HepG2 (cell line): ENCODE measurements around the gene TBC1D16. TPM values are rescaled to one million over a fixed set of nuclear protein-coding genes. Genes with fewer than 3 reads are reported as not detected.

Source experiments
- CAMTA2 ChIP-seq: sonication (generic); formaldehyde crosslinking; IDR thresholded peaks from 2 replicates; pipeline ENCODE4 v1.4.0; 2020; ENCODE audit warnings: mild to moderate bottlenecking, missing genetic modification reagents, borderline replicate concordance
- CHD2 ChIP-seq: IDR thresholded peaks from 2 replicates; pipeline ENCODE4 v1.6.1; 2011; ENCODE audit warnings: low read depth, low read length, improper control_type of control experiment
- GPN1 ChIP-seq: sonication (generic); formaldehyde crosslinking; IDR thresholded peaks from 2 replicates; pipeline ENCODE4 v1.5.1; 2020; ENCODE audit warnings: missing genetic modification reagents, borderline replicate concordance
- HDAC1 ChIP-seq: sonication (generic); formaldehyde crosslinking; IDR thresholded peaks from 2 replicates; pipeline ENCODE4 v1.5.1; 2020; ENCODE audit warnings: mild to moderate bottlenecking, missing genetic modification reagents
- HHEX ChIP-seq: IDR thresholded peaks from 2 replicates; pipeline ENCODE4 v1.6.1; 2016; ENCODE audit warnings: control low read depth
- LCORL ChIP-seq, 2 experiments: fragments of 450-650 bp in 1 of 2; sonication (generic) in 1 of 2; formaldehyde crosslinking in 1 of 2; IDR thresholded peaks; 2 replicates each; pipeline versions ENCODE4 v1.5.0 to v1.6.1; 2017 to 2020; ENCODE audit warnings: antibody characterized with exemption in 1 of 2, missing genetic modification reagents in 1 of 2
- MBNL3 ChIP-seq: fragments of 250-450 bp; sonication (Bioruptor Pico); conservative IDR thresholded peaks from 2 replicates; pipeline ENCODE4 v1.8.0; 2022; ENCODE audit warnings: mild to moderate bottlenecking, inconsistent platforms
- NR2F1 ChIP-seq, 2 experiments: fragments of 450-650 bp in 1 of 2; formaldehyde crosslinking in 1 of 2; IDR thresholded peaks; 2 replicates each; pipeline versions ENCODE4 v1.5.0 to v1.6.1; 2016 to 2020; ENCODE audit warnings: mild to moderate bottlenecking in 1 of 2, missing compliant biosample characterization in 1 of 2, missing genetic modification reagents in 1 of 2, moderate library complexity in 1 of 2
- PITX1 ChIP-seq: sonication (generic); formaldehyde crosslinking; IDR thresholded peaks from 2 replicates; pipeline ENCODE4 v1.5.1; 2020; ENCODE audit warnings: mild to moderate bottlenecking, missing genetic modification reagents
- RXRA ChIP-seq: sonication (generic); formaldehyde crosslinking; IDR thresholded peaks from 2 replicates; pipeline ENCODE4 v1.5.1; 2020; ENCODE audit warnings: missing genetic modification reagents
- SAFB2 ChIP-seq: sonication (generic); formaldehyde crosslinking; IDR thresholded peaks from 2 replicates; pipeline ENCODE4 v1.5.1; 2020; ENCODE audit warnings: missing genetic modification reagents, low read depth, mild to moderate bottlenecking, borderline replicate concordance
- SP4 ChIP-seq: sonication (generic); formaldehyde crosslinking; IDR thresholded peaks from 2 replicates; pipeline ENCODE4 v1.8.1; 2023; ENCODE audit warnings: mild to moderate bottlenecking, missing genetic modification reagents
- SUZ12 ChIP-seq: fragments of 150-350 bp; IDR thresholded peaks from 2 replicates; pipeline ENCODE4 v1.6.1; 2014; ENCODE audit warnings: low read depth, low read length
- ZNF296 ChIP-seq: sonication (generic); formaldehyde crosslinking; conservative IDR thresholded peaks from 2 replicates; pipeline ENCODE4 v1.5.0; 2020; ENCODE audit warnings: mild to moderate bottlenecking, missing genetic modification reagents
- ZNF335 ChIP-seq: sonication (generic); formaldehyde crosslinking; IDR thresholded peaks from 2 replicates; pipeline ENCODE4 v1.4.0; 2020; ENCODE audit warnings: missing genetic modification reagents
- ZNF772 ChIP-seq: sonication (generic); formaldehyde crosslinking; IDR thresholded peaks from 2 replicates; pipeline ENCODE4 v1.5.0; 2020; ENCODE audit warnings: mild to moderate bottlenecking, missing genetic modification reagents
- polyA plus RNA-seq, 8 experiments: library from polyadenylated mRNA; depleted of rRNA in 3 of 8; stranded (reverse) in 7 of 8; unstranded in 1 of 8; fragments of >200 nt; fragmentation: Illumina TruSeq in 4 of 8; extraction: Trizol in 4 of 8; gene quantifications; 2 replicates each; pipeline versions ENCODE4 v1.2.1 to v1.2.3, GENCODE V29; 2011 to 2016; ENCODE audit warnings: low read depth in 4 of 8, missing spikeins in 1 of 8, mixed read lengths in 1 of 8; ENCODE audit not compliant: insufficient read depth in 1 of 8
- total RNA-seq, 5 experiments: library from RNA; depleted of rRNA; stranded (reverse); fragments of >200 nt; fragmentation: Illumina TruSeq; extraction: Trizol; gene quantifications; 2 replicates each; pipeline ENCODE4 v1.2.3, GENCODE V29; 2016; ENCODE audit warnings: low read depth in 1 of 5
- TF ChIP-seq, protein P1 (sequence below): sonication (generic); formaldehyde crosslinking; IDR thresholded peaks from 2 replicates; pipeline ENCODE4 v1.4.0; 2020; ENCODE audit warnings: missing genetic modification reagents, mild to moderate bottlenecking, borderline replicate concordance
- TF ChIP-seq, protein P2 (sequence below): IDR thresholded peaks from 2 replicates; pipeline ENCODE4 v1.6.1; 2016; ENCODE audit warnings: low read depth, control low read depth
- TF ChIP-seq, protein P3 (sequence below): IDR thresholded peaks from 2 replicates; pipeline ENCODE4 v1.6.1; 2016; ENCODE audit warnings: missing compliant biosample characterization, missing genetic modification reagents, borderline replicate concordance

TBC1D16 gene
- total and polyA plus RNA-seq, 2 of the 13 experiments (the other 11 are each of a cell fraction or from before 2014, with no cell fraction given) = 14.9 to 24.9 TPM

DNA sequence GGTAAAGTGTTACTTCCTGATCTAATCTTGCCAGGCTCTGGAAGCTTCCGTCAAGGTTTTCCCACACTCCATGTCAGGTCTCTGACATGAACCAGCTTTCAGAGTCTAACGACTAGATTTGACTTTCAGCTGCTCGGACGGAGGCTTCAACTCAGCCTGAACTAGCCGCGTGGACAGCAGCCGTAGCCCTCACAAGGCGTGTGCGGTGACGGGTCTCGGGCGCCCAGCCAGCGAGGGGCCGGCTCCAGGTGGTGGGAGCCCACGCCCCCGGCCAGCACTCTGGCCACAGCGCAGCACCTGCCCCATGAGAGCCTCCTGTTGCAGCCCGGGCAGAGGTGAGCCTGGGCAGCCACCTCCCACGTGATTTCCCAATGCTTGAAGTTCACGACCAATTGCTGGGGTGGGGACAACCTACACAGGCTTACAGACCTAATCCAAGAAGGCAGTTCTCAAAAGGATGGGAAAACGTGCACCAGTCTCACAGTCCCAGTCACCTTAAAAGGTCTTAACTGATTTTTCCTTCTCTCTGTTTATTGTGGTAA is 45.5 kb downstream of the TBC1D16 start (continued):
- TF ChIP-seq, protein P1, sequence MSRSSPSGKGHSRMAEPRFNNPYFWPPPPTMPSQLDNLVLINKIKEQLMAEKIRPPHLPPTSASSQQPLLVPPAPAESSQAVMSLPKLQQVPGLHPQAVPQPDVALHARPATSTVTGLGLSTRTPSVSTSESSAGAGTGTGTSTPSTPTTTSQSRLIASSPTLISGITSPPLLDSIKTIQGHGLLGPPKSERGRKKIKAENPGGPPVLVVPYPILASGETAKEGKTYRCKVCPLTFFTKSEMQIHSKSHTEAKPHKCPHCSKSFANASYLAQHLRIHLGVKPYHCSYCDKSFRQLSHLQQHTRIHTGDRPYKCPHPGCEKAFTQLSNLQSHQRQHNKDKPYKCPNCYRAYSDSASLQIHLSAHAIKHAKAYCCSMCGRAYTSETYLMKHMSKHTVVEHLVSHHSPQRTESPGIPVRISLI (CRISPR knock-in tag) = no peak
- TF ChIP-seq CHD2 = no peak
- TF ChIP-seq NR2F1 (CRISPR knock-in tag; IDR thresholded peaks at IDR 0.05) = no peak
- no peak for TF ChIP-seq ZNF772 (CRISPR knock-in tag)
- TF ChIP-seq SP4 (CRISPR knock-in tag) = peak; percentile 70; the same call in 1 of the 2 replicates
- TF ChIP-seq, protein P2, sequence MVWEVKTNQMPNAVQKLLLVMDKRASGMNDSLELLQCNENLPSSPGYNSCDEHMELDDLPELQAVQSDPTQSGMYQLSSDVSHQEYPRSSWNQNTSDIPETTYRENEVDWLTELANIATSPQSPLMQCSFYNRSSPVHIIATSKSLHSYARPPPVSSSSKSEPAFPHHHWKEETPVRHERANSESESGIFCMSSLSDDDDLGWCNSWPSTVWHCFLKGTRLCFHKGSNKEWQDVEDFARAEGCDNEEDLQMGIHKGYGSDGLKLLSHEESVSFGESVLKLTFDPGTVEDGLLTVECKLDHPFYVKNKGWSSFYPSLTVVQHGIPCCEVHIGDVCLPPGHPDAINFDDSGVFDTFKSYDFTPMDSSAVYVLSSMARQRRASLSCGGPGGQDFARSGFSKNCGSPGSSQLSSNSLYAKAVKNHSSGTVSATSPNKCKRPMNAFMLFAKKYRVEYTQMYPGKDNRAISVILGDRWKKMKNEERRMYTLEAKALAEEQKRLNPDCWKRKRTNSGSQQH (CRISPR knock-in tag) = peak; percentile 76; the same call in 1 of the 2 replicates
- TF ChIP-seq SAFB2 (CRISPR knock-in tag) = no peak
- no peak for TF ChIP-seq SUZ12
- no peak for TF ChIP-seq LCORL (IDR thresholded peaks at IDR 0.05)
- peak; percentile 94 for TF ChIP-seq LCORL (CRISPR knock-in tag; IDR thresholded peaks at IDR 0.05)
- peak; percentile 53; the same call in 1 of the 2 replicates for TF ChIP-seq HHEX (CRISPR knock-in tag)
- TF ChIP-seq MBNL3 (CRISPR knock-in tag) = no peak
- TF ChIP-seq HDAC1 (CRISPR knock-in tag) = peak; percentile 68; the same call in 1 of the 2 replicates
- TF ChIP-seq GPN1 (CRISPR knock-in tag) = no peak
- peak; percentile 87 for TF ChIP-seq RXRA
- TF ChIP-seq PITX1 (CRISPR knock-in tag) = no peak; the same call in 1 of the 2 replicates
- 0 out of 2 replicates have a peak, but pooled peaks have one; percentile 68 for TF ChIP-seq ZNF335
- no peak for TF ChIP-seq CAMTA2 (CRISPR knock-in tag)
- TF ChIP-seq, protein P3, sequence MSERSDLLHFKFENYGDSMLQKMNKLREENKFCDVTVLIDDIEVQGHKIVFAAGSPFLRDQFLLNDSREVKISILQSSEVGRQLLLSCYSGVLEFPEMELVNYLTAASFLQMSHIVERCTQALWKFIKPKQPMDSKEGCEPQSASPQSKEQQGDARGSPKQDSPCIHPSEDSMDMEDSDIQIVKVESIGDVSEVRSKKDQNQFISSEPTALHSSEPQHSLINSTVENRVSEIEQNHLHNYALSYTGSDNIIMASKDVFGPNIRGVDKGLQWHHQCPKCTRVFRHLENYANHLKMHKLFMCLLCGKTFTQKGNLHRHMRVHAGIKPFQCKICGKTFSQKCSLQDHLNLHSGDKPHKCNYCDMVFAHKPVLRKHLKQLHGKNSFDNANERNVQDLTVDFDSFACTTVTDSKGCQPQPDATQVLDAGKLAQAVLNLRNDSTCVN (CRISPR knock-in tag) = peak; percentile 66; the same call in 1 of the 2 replicates
- 0 out of 2 replicates have a peak, but pooled peaks have one; percentile 39 for TF ChIP-seq ZNF296
- TF ChIP-seq, all 625 proteins: peak for 229
